ENCODE measurements around the gene ADTRP.

The ADTRP gene

GRCh38 chr6:11665604-11666326 lies 112.8 kb downstream of the ADTRP start:
- no peak for DNase-seq
- no peak for TF ChIP-seq CTCF (IDR thresholded peaks at IDR 0.05; ENCODE audit: low read depth, low read length)
- Histone ChIP-seq H3K9me3 (ENCODE audit: severe bottlenecking) (peaks cover 6% of the 10 kb centered on the region), H3K27me3 (ENCODE audit: insufficient read depth, low read depth, severe bottlenecking) (peaks cover 6% of the 10 kb centered on the region), H3K27ac (no peak overlapping the region), H3K36me3 (no peaks in the 10 kb centered on the region), H3K4me3 (ENCODE audit: low read depth, low read length) (no peak overlapping the region)
